Measurements from ENCODE around the gene POC1A.

DNA sequence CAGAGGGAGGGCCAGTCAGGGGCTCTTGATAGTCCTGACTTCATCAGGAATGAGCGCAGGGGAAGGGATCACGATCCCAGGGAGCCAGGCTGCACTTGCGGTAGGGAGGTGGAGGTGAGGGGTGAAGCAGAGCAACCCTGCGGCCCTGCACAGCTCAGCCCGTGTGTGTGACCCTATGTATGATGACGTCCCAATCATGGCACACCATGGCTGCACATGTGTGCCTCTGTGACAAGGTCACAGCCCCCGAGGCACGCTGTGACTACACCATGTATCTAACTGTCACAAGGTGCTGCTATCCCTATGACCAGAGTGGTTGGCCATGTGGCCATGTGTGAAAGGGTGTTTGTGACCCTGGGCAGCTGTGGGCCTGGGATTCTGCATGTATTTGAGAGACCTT is 30.5 kb upstream of the POC1A start:
- TF ChIP-seq, protein P1, sequence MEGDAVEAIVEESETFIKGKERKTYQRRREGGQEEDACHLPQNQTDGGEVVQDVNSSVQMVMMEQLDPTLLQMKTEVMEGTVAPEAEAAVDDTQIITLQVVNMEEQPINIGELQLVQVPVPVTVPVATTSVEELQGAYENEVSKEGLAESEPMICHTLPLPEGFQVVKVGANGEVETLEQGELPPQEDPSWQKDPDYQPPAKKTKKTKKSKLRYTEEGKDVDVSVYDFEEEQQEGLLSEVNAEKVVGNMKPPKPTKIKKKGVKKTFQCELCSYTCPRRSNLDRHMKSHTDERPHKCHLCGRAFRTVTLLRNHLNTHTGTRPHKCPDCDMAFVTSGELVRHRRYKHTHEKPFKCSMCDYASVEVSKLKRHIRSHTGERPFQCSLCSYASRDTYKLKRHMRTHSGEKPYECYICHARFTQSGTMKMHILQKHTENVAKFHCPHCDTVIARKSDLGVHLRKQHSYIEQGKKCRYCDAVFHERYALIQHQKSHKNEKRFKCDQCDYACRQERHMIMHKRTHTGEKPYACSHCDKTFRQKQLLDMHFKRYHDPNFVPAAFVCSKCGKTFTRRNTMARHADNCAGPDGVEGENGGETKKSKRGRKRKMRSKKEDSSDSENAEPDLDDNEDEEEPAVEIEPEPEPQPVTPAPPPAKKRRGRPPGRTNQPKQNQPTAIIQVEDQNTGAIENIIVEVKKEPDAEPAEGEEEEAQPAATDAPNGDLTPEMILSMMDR (conservative IDR thresholded peaks at IDR 0.05) = no peak
- TF ChIP-seq ZFX (IDR thresholded peaks at IDR 0.05) = no peak

Data from C4-2B (cell line).